Fibroblast of skin of scalp (primary cell): ENCODE data around the gene CWF19L2.

Source experiments
- DNase-seq: peaks from one replicate; pipeline ENCODE4 v3.0.0-alpha.2; 2013

Gene CWF19L2

GRCh38 chr11:107293677-107294344 lies 163.8 kb downstream of the CWF19L2 start:
- DNase-seq, result no peak

- DNase-seq, result no peak
Measured at GRCh38 chr11:107282195-107282594, 175.4 kb downstream of the CWF19L2 start.
